HepG2 (cell line): ENCODE results near the gene MRPL10. TPM values are rescaled to one million over a fixed set of nuclear protein-coding genes. Genes with fewer than 3 reads are reported as not detected.

ENCODE experiments used
- ATAC-seq: fragments of 200-7000 bp; cut with Tn5 transposase; 3 replicates; pipeline ENCODE4 v1.9.1; 2020; ENCODE audit warnings: mild to moderate bottlenecking, moderate library complexity
- BruUV-seq: library from RNA; stranded (reverse); fragments of 400-500 nt; replicated peaks from 2 replicates; lab custom pipeline; 2021; lab: Mats Ljungman, UMichigan
- CTCF ChIA-PET: fragments of 300-600 bp; formaldehyde crosslinking; extraction: SDS; loops from one replicate; lab custom pipeline; 2021; ENCODE audit warnings: low total read pairs, inconsistent platforms, low intra/inter-chr PET ratio; lab: Yijun Ruan, JAX
- POLR2A ChIA-PET: fragments of 350-600 bp; sonication (Branson Sonifier 250); formaldehyde crosslinking; loops from one replicate; lab custom pipeline; 2020; ENCODE audit warnings: antibody characterized with exemption, inconsistent platforms; lab: Yijun Ruan, JAX
- DNase-seq: peaks from one replicate; pipeline ENCODE4 v3.0.0-alpha.2; 2015; ENCODE audit warnings: low spot score
- FAIRE-seq: peaks from 3 replicates; lab custom pipeline; 2011; peaks lifted over from hg19 to GRCh38; lab: Jason Lieb, UNC
- H2AFZ ChIP-seq: one replicate; pipeline ENCODE4 v1.6.1; 2011; ENCODE audit warnings: low read length, inconsistent platforms
- H3K27ac ChIP-seq: fragments of 300-600 bp; 3 replicates; pipeline ENCODE4 v1.8.0; 2011; ENCODE audit warnings: mixed run types, mild to moderate bottlenecking, mixed read lengths, low read length, inconsistent platforms; ENCODE audit not compliant: insufficient read depth; ENCODE audit errors: extremely low read length
- H3K27me3 ChIP-seq, 2 experiments: fragments of 200-600 bp in 1 of 2; 2 replicates in 1 of 2; 3 replicates in 1 of 2; pipeline versions ENCODE4 v1.6.0 to v1.8.0; 2011; ENCODE audit warnings: low read length in 2 of 2, mild to moderate bottlenecking in 2 of 2, moderate library complexity in 2 of 2, inconsistent platforms in 1 of 2; ENCODE audit not compliant: insufficient read depth in 2 of 2, control insufficient read depth in 1 of 2
- H3K36me3 ChIP-seq, 2 experiments: fragments of 200-600 bp in 1 of 2; replicated peaks in 1 of 2; 2 replicates in 1 of 2; 3 replicates in 1 of 2; pipeline versions ENCODE4 v1.5.1 to v1.8.0; 2011; ENCODE audit warnings: low read length in 2 of 2, inconsistent platforms in 1 of 2; ENCODE audit not compliant: insufficient read depth in 2 of 2, control insufficient read depth in 1 of 2
- H3K4me1 ChIP-seq: 2 replicates; pipeline ENCODE4 v1.5.1; 2012; ENCODE audit warnings: low read length, inconsistent platforms; ENCODE audit not compliant: insufficient read depth
- H3K4me2 ChIP-seq: 2 replicates; pipeline ENCODE4 v1.6.0; 2011; ENCODE audit warnings: low read depth, low read length, inconsistent platforms
- H3K4me3 ChIP-seq, 3 experiments: fragments of 200-600 bp in 1 of 3; sonication (generic), shearing (Covaris generic) in 1 of 3; replicated peaks in 1 of 3; 2 replicates each; pipeline ENCODE4 v1.5.1; 2011 to 2016; ENCODE audit warnings: low read length in 3 of 3, inconsistent platforms in 2 of 3, low read depth in 2 of 3, mild to moderate bottlenecking in 2 of 3, control low read depth in 1 of 3, mixed read lengths in 1 of 3; ENCODE audit not compliant: insufficient read depth in 1 of 3
- H3K79me2 ChIP-seq: one replicate; pipeline ENCODE4 v1.6.1; 2011; ENCODE audit warnings: low read length, inconsistent platforms; ENCODE audit not compliant: insufficient read depth
- H3K9ac ChIP-seq: 2 replicates; pipeline ENCODE4 v1.6.0; 2011; ENCODE audit warnings: mild to moderate bottlenecking, low read depth, low read length, inconsistent platforms; ENCODE audit not compliant: insufficient read depth
- H3K9me3 ChIP-seq: 2 replicates; pipeline ENCODE4 v1.5.1; 2012; ENCODE audit warnings: mild to moderate bottlenecking, low read length
- H4K20me1 ChIP-seq: 2 replicates; pipeline ENCODE4 v1.6.0; 2011; ENCODE audit warnings: inconsistent platforms, mild to moderate bottlenecking, low read length, moderate library complexity; ENCODE audit not compliant: insufficient read depth
- KLF6 ChIP-seq: IDR thresholded peaks from 2 replicates; pipeline ENCODE4 v1.8.0; 2016; ENCODE audit warnings: missing biosample characterization, missing genetic modification reagents
- KLF9 ChIP-seq: IDR thresholded peaks from 2 replicates; pipeline ENCODE4 v1.6.1; 2016; ENCODE audit warnings: low read depth
- MED1 ChIP-seq: sonication (generic); formaldehyde crosslinking; IDR thresholded peaks from 2 replicates; pipeline ENCODE4 v1.4.0; 2020; ENCODE audit warnings: missing genetic modification reagents
- MTA1 ChIP-seq: sonication (generic); formaldehyde crosslinking; IDR thresholded peaks from 2 replicates; pipeline ENCODE4 v1.4.0; 2020; ENCODE audit warnings: missing genetic modification reagents, mild to moderate bottlenecking, borderline replicate concordance
- ZFP90 ChIP-seq: sonication (generic); formaldehyde crosslinking; IDR thresholded peaks from 2 replicates; pipeline ENCODE4 v1.8.0; 2022; ENCODE audit warnings: missing genetic modification reagents, mild to moderate bottlenecking, inconsistent platforms, borderline replicate concordance
- ZNF546 ChIP-seq: sonication (generic); formaldehyde crosslinking; conservative IDR thresholded peaks from 2 replicates; pipeline ENCODE4 v1.8.1; 2023; ENCODE audit warnings: mild to moderate bottlenecking, missing genetic modification reagents
- ZNF660 ChIP-seq: sonication (generic); formaldehyde crosslinking; IDR thresholded peaks from 2 replicates; pipeline ENCODE4 v1.5.1; 2020; ENCODE audit warnings: mild to moderate bottlenecking, low read depth, missing genetic modification reagents, borderline replicate concordance
- WGBS: methylation state at CpG from one replicate; pipeline ENCODE4 v1.1.6; 2017; ENCODE audit warnings: low lambda C conversion rate; 5-methylcytosine and 5-hydroxymethylcytosine counted together
- in situ Hi-C: cut with HindIII; loops from 2 replicates; pipeline ENCODE4 v1.10.0; 2017; ENCODE audit warnings: low pct_unique_long_range_greater_than_20kb; ENCODE audit not compliant: extremely low pct_ligation_motif_present
- intact Hi-C: fragments of 100-400 bp; cut with micrococcal nuclease; formaldehyde crosslinking; loops from one replicate; pipeline ENCODE4 v1.10.0; 2022; ENCODE audit not compliant: unreplicated experiment
- polyA plus RNA-seq, 8 experiments: library from polyadenylated mRNA; depleted of rRNA in 3 of 8; stranded (reverse) in 7 of 8; unstranded in 1 of 8; fragments of >200 nt; fragmentation: Illumina TruSeq in 4 of 8; extraction: Trizol in 4 of 8; gene quantifications; 2 replicates each; pipeline versions ENCODE4 v1.2.1 to v1.2.3, GENCODE V29; 2011 to 2016; ENCODE audit warnings: low read depth in 4 of 8, missing spikeins in 1 of 8, mixed read lengths in 1 of 8; ENCODE audit not compliant: insufficient read depth in 1 of 8
- total RNA-seq, 5 experiments: library from RNA; depleted of rRNA; stranded (reverse); fragments of >200 nt; fragmentation: Illumina TruSeq; extraction: Trizol; gene quantifications; 2 replicates each; pipeline ENCODE4 v1.2.3, GENCODE V29; 2016; ENCODE audit warnings: low read depth in 1 of 5
- TF ChIP-seq, protein P1 (sequence below): sonication (generic); formaldehyde crosslinking; IDR thresholded peaks from 2 replicates; pipeline ENCODE4 v1.5.1; 2020; ENCODE audit warnings: missing genetic modification reagents, mild to moderate bottlenecking, borderline replicate concordance
- TF ChIP-seq, protein P2 (sequence below): sonication (generic); formaldehyde crosslinking; IDR thresholded peaks from 2 replicates; pipeline ENCODE4 v1.5.0; 2020; ENCODE audit warnings: missing genetic modification reagents, mild to moderate bottlenecking, borderline replicate concordance

Gene MRPL10
- total and polyA plus RNA-seq, 2 of the 13 experiments (the other 11 are each of a cell fraction or from before 2014, with no cell fraction given) = 56.7 to 149 TPM

DNA sequence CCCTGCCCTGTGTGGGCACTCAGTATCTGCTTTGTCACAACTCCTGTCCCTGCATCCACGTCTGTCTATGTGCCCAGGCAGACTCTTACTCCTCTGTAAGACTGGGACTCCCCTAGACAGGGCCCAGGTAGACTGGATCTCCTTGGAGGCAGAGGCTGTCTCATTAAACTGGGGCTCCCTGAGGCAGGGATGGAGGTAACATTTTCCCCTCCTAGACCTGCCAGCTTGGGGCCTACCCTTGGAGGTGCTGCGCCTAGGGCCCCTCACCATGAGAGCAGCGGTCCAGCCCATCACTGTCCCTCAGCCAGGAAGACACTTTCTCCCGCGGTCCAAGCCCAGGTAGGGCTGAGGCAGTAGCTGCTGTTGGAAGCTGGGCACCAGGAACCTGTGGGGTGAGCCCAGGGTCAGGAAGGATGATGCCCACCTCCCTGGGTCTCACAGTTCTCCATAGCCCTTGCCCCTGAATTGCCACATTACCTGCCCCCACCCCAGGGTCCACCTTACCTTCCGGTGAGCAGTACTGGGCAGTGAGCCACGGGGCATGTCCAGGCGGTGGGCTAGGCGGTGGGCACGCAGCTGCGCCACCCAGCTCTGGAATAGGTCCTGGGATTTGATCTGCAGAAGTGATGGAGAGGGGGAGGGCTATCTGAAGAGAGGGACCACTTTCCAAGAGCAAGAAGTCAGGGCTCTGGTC, 13.2 kb downstream of the MRPL10 start:
- Histone ChIP-seq H3K4me2 (no peak overlapping the region), H3K36me3 (peaks cover 15 to 25% of the 10 kb centered on the region in 2 experiments; a peak in 4 of 5 replicates), H3K4me3 (no peak overlapping the region)
- DNase-seq (no peak), FAIRE-seq (no peak), ATAC-seq (no peak)
- TF ChIP-seq ZNF546 (CRISPR knock-in tag) (no peak), KLF9 (CRISPR knock-in tag) (no peak)
- TF ChIP-seq, all 625 proteins: peak for 0
- POLR2A ChIA-PET = no interaction called here
- H3K9me3 ChIP-seq = no peaks in the 10 kb centered on the region
- H3K27ac ChIP-seq = no peak overlapping the region
- BruUV-seq = no TSS peak
- H3K9ac ChIP-seq = no peak overlapping the region
- CTCF ChIA-PET = no interaction called here
- in situ Hi-C loops (no loop called here), intact Hi-C loops (no loop called here)
- no peak overlapping the region for H2AFZ ChIP-seq
- no peaks in the 10 kb centered on the region for H3K79me2 ChIP-seq
- H3K4me1 ChIP-seq = peaks cover 19% of the 10 kb centered on the region
- H3K27me3 ChIP-seq = no peaks in the 10 kb centered on the region; a peak in 1 of 5 replicates
- WGBS = 93% methylated on average over 7 of the region's 11 CpGs
- H4K20me1 ChIP-seq = no peaks in the 10 kb centered on the region

DNA sequence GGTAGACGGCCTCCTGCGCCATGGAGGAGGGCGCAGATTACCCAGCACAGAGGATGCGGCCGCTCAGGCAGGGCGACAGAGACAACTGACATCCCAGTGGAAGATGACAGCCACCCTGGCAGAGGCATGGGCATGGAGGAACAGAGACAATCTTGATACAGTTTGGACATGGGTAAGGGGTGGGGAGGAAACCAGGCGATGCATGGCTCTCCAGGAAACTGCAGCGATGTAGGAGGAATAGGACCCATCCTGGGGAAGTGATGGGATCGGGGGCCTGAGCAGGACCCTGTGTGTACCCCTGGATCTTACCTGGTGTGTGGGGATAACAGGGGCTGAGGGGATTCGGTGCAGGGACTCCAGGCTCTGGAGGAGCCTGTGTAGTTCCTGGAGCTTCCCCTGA, 14.4 kb downstream of the MRPL10 start:
- ATAC-seq = no peak

More for the DNA sequence above, 14.4 kb downstream of the MRPL10 start:
- ChIA-PET CTCF (no interaction called here), POLR2A (no interaction called here)
- in situ Hi-C loops = no loop called here
- no peak for DNase-seq
- H3K79me2 ChIP-seq = no peaks in the 10 kb centered on the region
- H3K9ac ChIP-seq = no peak overlapping the region
- H3K27me3 ChIP-seq = no peaks in the 10 kb centered on the region; a peak in 1 of 5 replicates
- no peak overlapping the region for H3K27ac ChIP-seq
- no peak for FAIRE-seq
- H3K4me3 ChIP-seq = no peak overlapping the region
- no peak overlapping the region for H3K4me2 ChIP-seq
- no peak overlapping the region for H2AFZ ChIP-seq
- TF ChIP-seq, protein P1, sequence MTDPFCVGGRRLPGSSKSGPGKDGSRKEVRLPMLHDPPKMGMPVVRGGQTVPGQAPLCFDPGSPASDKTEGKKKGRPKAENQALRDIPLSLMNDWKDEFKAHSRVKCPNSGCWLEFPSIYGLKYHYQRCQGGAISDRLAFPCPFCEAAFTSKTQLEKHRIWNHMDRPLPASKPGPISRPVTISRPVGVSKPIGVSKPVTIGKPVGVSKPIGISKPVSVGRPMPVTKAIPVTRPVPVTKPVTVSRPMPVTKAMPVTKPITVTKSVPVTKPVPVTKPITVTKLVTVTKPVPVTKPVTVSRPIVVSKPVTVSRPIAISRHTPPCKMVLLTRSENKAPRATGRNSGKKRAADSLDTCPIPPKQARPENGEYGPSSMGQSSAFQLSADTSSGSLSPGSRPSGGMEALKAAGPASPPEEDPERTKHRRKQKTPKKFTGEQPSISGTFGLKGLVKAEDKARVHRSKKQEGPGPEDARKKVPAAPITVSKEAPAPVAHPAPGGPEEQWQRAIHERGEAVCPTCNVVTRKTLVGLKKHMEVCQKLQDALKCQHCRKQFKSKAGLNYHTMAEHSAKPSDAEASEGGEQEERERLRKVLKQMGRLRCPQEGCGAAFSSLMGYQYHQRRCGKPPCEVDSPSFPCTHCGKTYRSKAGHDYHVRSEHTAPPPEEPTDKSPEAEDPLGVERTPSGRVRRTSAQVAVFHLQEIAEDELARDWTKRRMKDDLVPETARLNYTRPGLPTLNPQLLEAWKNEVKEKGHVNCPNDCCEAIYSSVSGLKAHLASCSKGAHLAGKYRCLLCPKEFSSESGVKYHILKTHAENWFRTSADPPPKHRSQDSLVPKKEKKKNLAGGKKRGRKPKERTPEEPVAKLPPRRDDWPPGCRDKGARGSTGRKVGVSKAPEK (CRISPR knock-in tag) = no peak
- TF ChIP-seq ZFP90 (CRISPR knock-in tag) (no peak), ZNF660 (CRISPR knock-in tag) (no peak), MED1 (CRISPR knock-in tag) (no peak), MTA1 (CRISPR knock-in tag) (no peak), ZNF546 (CRISPR knock-in tag) (no peak), KLF6 (CRISPR knock-in tag) (no peak)
- TF ChIP-seq, protein P2, sequence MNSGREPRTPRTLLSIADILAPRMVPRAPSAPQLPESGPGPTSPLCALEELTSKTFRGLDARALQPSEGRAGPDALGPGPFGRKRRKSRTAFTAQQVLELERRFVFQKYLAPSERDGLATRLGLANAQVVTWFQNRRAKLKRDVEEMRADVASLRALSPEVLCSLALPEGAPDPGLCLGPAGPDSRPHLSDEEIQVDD (CRISPR knock-in tag) = no peak
- TF ChIP-seq, all 625 proteins: peak for 0
- BruUV-seq = no TSS peak
- no peaks in the 10 kb centered on the region for H4K20me1 ChIP-seq
- WGBS = 95% methylated on average over 10 of the region's 10 CpGs
- H3K4me1 ChIP-seq = peaks cover 14% of the 10 kb centered on the region
- peaks cover 16 to 25% of the 10 kb centered on the region in 2 experiments; a peak in 4 of 5 replicates for H3K36me3 ChIP-seq
- intact Hi-C loops = no loop called here
- H3K9me3 ChIP-seq = no peaks in the 10 kb centered on the region
